ENCODE measurements around the gene ADAMTS12. TPM values are rescaled to one million over a fixed set of nuclear protein-coding genes. Genes with fewer than 3 reads are reported as not detected.

ADAMTS12 gene
- polyA plus RNA-seq, 1 donor = 18.2 TPM

DNA sequence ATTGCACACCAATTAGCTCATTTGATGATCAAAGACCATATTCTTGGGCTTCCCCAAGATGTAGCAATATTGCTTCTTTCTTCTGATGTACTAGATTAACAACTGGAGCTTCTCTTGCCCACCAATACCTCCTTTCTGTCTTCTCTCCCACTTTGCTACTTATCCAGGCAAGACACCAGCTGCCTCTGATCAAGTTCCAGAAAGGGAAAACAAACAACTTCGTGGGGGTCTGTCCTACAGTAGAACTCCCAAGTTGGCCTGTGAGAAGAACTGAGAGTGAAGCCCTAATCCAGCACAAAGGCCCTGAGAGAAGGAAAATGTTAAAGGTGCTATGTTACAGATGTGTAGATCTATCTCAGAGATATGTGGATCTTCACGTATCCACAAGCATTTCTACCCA lies 44.9 kb downstream of the ADAMTS12 start:
- DNase-seq = no peak

DNA sequence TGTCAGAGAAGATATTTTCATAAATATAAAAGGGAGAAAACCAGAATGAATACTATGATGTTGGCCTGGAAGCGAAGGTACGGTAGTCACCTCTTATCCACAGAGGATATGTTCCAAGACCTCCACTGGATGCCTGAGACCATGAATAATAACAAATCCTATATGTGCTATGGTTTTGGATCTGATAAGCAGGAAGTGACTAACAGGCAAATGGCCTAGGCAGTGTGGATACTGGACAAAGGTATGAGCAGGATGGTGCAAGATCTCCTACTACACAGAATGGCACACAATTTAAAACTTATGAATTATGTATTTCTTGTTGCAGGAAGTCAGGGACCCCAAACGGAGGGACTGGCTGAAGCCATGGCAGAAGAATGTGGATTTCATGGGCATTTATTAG lies 48.2 kb downstream of the ADAMTS12 start:
- no peak for DNase-seq

DNA sequence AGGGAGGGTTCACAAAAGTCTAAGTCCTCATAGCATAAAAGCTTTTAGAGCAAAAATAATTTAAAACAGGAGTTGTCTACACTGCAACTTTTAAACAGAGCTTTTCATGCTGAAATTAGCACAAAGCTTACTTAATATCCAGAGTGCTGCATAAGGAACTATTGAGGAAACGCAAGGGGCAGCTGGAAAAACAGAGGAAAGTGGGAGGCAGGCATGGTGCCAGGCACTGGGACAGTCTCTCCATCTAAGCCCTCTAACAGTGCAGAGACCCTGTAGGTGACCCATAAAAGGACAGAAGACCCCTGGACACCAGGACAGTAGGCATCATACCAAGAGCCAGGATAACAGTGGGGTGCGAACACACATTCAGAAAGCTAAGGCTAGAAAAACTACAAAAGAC lies 49.3 kb downstream of the ADAMTS12 start:
- DNase-seq = no peak

GRCh38 chr5:33841891-33842290 lies 49.9 kb downstream of the ADAMTS12 start:
- DNase-seq = no peak

DNA sequence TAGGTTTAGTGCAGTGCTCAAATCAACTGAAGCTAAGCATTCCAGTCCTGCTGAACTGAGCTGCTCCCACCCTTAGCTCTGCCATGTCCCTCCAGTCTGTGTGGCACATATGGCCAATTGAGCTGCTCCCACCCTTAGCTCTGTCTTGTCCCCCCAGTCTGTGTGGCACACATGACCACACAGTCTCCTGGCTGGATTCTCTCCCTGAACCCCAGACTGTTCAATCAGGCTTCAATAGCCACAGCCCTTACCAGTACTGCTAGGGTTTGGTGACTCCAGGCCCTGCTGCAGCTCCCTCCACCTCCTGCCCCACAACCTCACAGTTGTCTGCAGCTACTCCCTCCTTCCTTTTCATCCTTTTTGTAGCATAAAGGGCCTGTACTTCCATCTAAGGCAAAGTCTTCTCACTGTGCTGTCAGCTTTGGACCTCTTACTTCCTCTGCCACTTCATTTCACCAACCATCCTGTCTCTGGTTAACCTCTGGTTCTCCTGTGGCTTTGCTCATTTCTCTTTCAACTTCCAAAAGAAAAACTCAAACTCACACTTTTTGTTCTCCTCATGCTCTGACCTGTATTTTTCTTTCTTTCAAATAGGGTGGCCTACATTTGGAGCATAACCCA lies 50.8 kb downstream of the ADAMTS12 start:
- DNase-seq = no peak

DNA sequence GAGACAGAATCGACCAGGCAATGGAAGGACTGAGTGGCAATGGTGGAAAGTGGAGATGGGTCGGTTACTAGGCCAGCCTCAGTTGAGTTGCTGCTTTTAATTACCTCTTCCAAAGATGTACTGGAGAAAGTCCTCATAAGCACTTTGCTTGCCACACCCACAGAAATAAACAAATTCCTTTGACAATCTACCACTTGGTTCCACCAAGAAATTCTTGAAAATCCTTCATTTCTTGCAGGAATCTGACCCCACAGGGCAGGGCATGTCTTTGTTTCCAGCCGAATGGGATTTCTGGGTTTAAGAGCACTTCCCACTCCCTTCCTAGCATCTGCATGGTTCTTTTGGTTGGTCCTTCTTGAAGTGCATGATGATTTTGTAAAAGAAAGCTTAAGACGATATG lies 54.5 kb downstream of the ADAMTS12 start:
- DNase-seq = no peak

- DNase-seq = no peak
These were observed 57.5 kb downstream of the ADAMTS12 start for GRCh38 chr5:33834334-33834733.

- no peak for DNase-seq
These were observed 58.6 kb downstream of the ADAMTS12 start for GRCh38 chr5:33833237-33833575.

- DNase-seq = no peak
These were observed 59.2 kb downstream of the ADAMTS12 start for GRCh38 chr5:33832404-33833236.

DNA sequence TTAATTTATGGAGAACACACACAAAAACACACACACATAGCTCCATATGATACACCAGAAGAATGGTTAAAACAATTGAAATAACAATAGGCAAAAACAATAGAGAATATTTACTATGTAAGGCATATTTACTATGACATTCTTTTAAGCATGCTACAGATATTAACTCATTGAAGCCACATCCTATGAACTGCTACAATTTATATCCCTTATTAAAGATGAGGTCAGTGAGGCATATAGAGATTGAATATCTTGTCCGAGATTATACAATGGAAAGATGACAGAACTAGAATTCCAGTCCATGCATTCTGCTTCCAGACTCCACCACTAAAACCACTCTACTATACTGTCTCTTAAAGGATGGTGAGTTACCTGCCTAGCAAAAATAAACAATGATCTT lies 60.7 kb downstream of the ADAMTS12 start:
- no peak for DNase-seq

- DNase-seq = no peak
These were observed 62.4 kb downstream of the ADAMTS12 start for GRCh38 chr5:33829430-33829829.

DNA sequence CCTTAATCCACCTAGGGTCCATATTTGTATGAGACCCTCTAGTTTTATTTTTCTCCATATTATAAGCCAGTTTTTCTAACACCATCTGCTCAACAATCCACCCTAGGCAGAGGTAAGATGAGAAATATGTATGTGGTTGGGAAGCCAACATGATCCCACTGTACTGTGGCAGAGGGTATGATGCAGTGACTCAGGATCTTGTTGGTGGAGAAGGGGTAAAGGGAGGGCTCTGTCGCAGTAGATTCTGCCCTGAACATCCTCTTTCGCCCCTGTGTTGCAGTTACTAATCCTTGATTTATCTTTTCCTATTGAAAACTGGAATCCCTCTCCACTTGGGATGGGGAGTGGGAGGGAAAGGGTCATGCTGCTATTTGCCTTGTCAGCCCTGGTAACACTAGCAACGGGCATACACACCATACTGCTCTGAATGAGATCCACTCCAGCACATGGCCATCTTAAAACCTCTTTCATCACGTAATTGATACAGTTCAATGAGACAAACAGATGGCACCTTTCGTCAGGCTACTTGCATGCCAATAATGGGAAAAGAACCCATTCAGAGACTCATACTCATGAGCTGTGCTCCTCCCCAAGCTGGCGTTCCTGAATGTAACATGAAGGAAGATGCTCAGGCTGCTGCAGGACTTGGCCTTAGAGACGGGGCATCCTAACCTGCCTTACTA lies 63.0 kb downstream of the ADAMTS12 start:
- DNase-seq = no peak

GRCh38 chr5:33827885-33828284 lies 63.9 kb downstream of the ADAMTS12 start:
- DNase-seq = no peak

DNA sequence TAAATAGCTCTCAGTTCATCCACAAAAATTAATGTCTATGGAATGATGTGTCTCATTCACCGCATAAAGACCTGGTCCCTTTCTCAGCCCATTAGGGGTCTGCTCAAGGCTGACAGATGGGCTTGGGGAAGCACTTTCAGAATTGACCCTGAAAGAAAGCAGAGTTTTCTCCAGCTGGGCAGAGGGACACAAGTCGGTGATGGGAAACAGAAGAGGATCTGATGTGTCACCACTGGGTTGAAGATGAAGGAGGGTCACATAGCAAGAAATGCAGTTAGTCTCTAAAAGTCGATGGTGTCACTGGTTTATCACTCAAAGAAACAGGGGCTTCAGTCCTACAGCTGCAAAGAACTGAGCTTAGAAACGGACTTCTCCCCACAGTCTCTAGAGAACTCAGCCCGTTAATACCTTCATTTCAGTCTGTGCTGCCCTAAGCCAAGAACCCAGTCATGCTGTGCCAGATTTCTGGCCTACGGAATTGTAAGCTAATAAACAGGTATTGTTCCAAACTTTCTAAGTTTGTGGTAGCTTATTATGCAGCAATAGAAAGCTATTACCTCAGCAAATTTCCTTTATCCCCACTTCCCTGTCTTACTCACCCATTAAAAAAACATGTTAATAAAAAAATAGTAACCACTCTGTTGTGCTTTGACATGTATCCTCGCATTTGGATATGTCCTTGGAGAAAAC lies 64.6 kb downstream of the ADAMTS12 start:
- no peak for DNase-seq

GRCh38 chr5:33824516-33825195 lies 67.1 kb downstream of the ADAMTS12 start:
- no peak for DNase-seq

GRCh38 chr5:33817301-33817700 lies 74.5 kb downstream of the ADAMTS12 start:
- DNase-seq = no peak

- no peak for DNase-seq
These were observed 75.0 kb downstream of the ADAMTS12 start for GRCh38 chr5:33816791-33817190.

- DNase-seq = no peak
These were observed 79.0 kb downstream of the ADAMTS12 start for GRCh38 chr5:33812746-33813145.

GRCh38 chr5:33810491-33811120 lies 81.2 kb downstream of the ADAMTS12 start:
- no peak for DNase-seq

- no peak for DNase-seq
These were observed 81.9 kb downstream of the ADAMTS12 start for GRCh38 chr5:33809936-33810335.

GRCh38 chr5:33808699-33809098 lies 83.1 kb downstream of the ADAMTS12 start:
- no peak for DNase-seq

DNA sequence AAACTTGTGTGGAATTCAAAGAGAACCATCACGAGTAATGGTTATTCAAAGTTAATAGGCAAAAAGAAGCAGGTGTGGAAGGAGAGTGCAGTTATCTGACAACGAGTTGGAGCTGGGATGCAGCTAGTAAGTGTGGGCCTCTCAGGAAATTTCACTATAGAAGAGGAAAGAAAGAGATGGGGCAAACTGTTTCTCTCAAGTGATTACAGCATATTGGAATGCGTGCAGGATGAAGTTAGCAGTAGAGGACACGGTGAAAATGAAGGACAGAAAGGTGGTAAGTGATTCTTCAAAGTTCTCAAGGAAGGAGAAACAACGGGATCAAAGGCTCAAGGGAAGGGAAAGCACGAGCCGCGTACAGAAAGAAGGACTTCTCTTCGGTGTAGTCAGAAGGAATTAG lies 84.0 kb downstream of the ADAMTS12 start:
- DNase-seq = no peak

Measured in hindlimb muscle (tissue), 1 donor.